K562 (cell line): ENCODE results near the gene SLC22A23. TPM values are rescaled to one million over a fixed set of nuclear protein-coding genes. Genes with fewer than 3 reads are reported as not detected.

ENCODE experiments used
- ATAC-seq: fragments of 200-7000 bp; cut with Tn5 transposase; 3 replicates; pipeline ENCODE4 v1.9.1; 2020; ENCODE audit warnings: moderate library complexity
- BruUV-seq: library from RNA; stranded (reverse); fragments of 400-500 nt; replicated peaks from 2 replicates; lab custom pipeline; 2021; lab: Mats Ljungman, UMichigan
- CTCF ChIA-PET: fragments of 300-600 bp; formaldehyde crosslinking; extraction: SDS; loops from one replicate; lab custom pipeline; 2021; ENCODE audit warnings: low intra/inter-chr PET ratio; lab: Yijun Ruan, JAX
- POLR2A ChIA-PET: fragments of 300-600, 350-650 bp; sonication (Branson Sonifier 250); formaldehyde crosslinking; extraction: SDS; loops from one replicate; lab custom pipeline; 2021; ENCODE audit warnings: antibody characterized with exemption, inconsistent platforms; lab: Yijun Ruan, JAX
- DNase-seq, 4 experiments: peaks; one replicate each; pipeline versions ENCODE4 v3.0.0 to v3.0.0-alpha.2; 2011 to 2018; ENCODE audit warnings: low spot score in 3 of 4, mixed read lengths in 3 of 4; ENCODE audit errors: extremely low read depth in 1 of 4
- FAIRE-seq: peaks from 2 replicates; lab custom pipeline; 2011; peaks lifted over from hg19 to GRCh38; lab: Jason Lieb, UNC
- H2AFZ ChIP-seq: 2 replicates; pipeline ENCODE4 v1.6.0; 2011; ENCODE audit warnings: low read depth, low read length, control low read depth, inconsistent platforms
- H3K27ac ChIP-seq: fragments of 200-600 bp; 3 replicates; pipeline ENCODE4 v1.8.0; 2011; ENCODE audit warnings: low read depth, mild to moderate bottlenecking, control low read depth, inconsistent platforms, low read length, moderate library complexity, mixed read lengths; ENCODE audit errors: extremely low read depth
- H3K27me3 ChIP-seq, 2 experiments: fragments of 300-600 bp in 1 of 2; 2 replicates in 1 of 2; 3 replicates in 1 of 2; pipeline versions ENCODE4 v1.6.0 to v1.8.0; 2011; ENCODE audit warnings: inconsistent platforms in 2 of 2, low read length in 2 of 2, mild to moderate bottlenecking in 1 of 2, mixed read lengths in 1 of 2, moderate library complexity in 1 of 2; ENCODE audit not compliant: control insufficient read depth in 2 of 2, insufficient read depth in 2 of 2
- H3K36me3 ChIP-seq: fragments of 300-600 bp; 3 replicates; pipeline ENCODE4 v1.8.0; 2011; ENCODE audit warnings: mild to moderate bottlenecking, low read length, inconsistent platforms; ENCODE audit not compliant: control insufficient read depth, insufficient read depth
- H3K4me1 ChIP-seq, 2 experiments: fragments of 200-600 bp in 1 of 2; replicated peaks in 1 of 2; 2 replicates in 1 of 2; 3 replicates in 1 of 2; pipeline versions ENCODE4 v1.5.1 to v1.8.0; 2011; ENCODE audit warnings: inconsistent platforms in 2 of 2, low read length in 2 of 2, mild to moderate bottlenecking in 1 of 2, mixed read lengths in 1 of 2, moderate library complexity in 1 of 2; ENCODE audit not compliant: control insufficient read depth in 2 of 2, insufficient read depth in 2 of 2
- H3K4me2 ChIP-seq: 2 replicates; pipeline ENCODE4 v1.6.1; 2011; ENCODE audit warnings: low read length, control low read depth, inconsistent platforms, mixed read lengths; ENCODE audit not compliant: insufficient read depth
- H3K4me3 ChIP-seq: fragments of 200-600 bp; sonication (generic), shearing (Covaris generic); 2 replicates; pipeline ENCODE4 v1.5.1; 2016; ENCODE audit warnings: control low read depth, inconsistent platforms
- H3K79me2 ChIP-seq: fragments of 200-600 bp; 3 replicates; pipeline ENCODE4 v1.8.0; 2011; ENCODE audit warnings: low read length, inconsistent platforms; ENCODE audit not compliant: control insufficient read depth, insufficient read depth
- H3K9ac ChIP-seq, 2 experiments: 2 replicates each; pipeline versions ENCODE4 v1.6.0 to v1.6.1; 2011; ENCODE audit warnings: low read depth in 2 of 2, low read length in 2 of 2, control low read depth in 1 of 2, inconsistent platforms in 1 of 2, mild to moderate bottlenecking in 1 of 2, mixed read lengths in 1 of 2; ENCODE audit not compliant: insufficient read depth in 1 of 2
- H3K9me1 ChIP-seq: one replicate; pipeline ENCODE4 v1.6.0; 2011; ENCODE audit warnings: inconsistent platforms, mild to moderate bottlenecking, low read length, moderate library complexity; ENCODE audit not compliant: control insufficient read depth, insufficient read depth
- H3K9me3 ChIP-seq: replicated peaks from 2 replicates; pipeline ENCODE4 v1.5.1; 2011; ENCODE audit warnings: low read depth, low read length, inconsistent platforms; ENCODE audit not compliant: control insufficient read depth, insufficient read depth
- H4K20me1 ChIP-seq: replicated peaks from 2 replicates; pipeline ENCODE4 v1.6.1; 2011; ENCODE audit warnings: low read length, inconsistent platforms, mixed read lengths; ENCODE audit not compliant: control insufficient read depth, insufficient read depth
- HMG20B ChIP-seq: fragments of 250-450 bp; sonication (Bioruptor Pico); IDR thresholded peaks from 2 replicates; pipeline ENCODE4 v1.5.0; 2021; ENCODE audit warnings: mild to moderate bottlenecking
- POLR2G ChIP-seq: fragments of 200-400 bp; formaldehyde crosslinking; IDR thresholded peaks from 2 replicates; pipeline ENCODE4 v1.6.1; 2017; ENCODE audit warnings: low read depth, mild to moderate bottlenecking, antibody characterized with exemption, low read length, moderate library complexity
- TAF1 ChIP-seq: IDR thresholded peaks from 2 replicates; pipeline ENCODE4 v1.6.1; 2011; ENCODE audit warnings: mild to moderate bottlenecking, low read length, moderate library complexity; ENCODE audit not compliant: insufficient read depth, control insufficient read depth, severe bottlenecking; ENCODE audit errors: extremely low read depth
- TBL1XR1 ChIP-seq, 2 experiments: IDR thresholded peaks; 2 replicates each; pipeline ENCODE4 v1.6.1; 2012; ENCODE audit warnings: improper control_type of control experiment in 2 of 2, low read length in 2 of 2, mild to moderate bottlenecking in 1 of 2
- ZNF134 ChIP-seq: fragments of 250-450 bp; sonication (Bioruptor Pico); conservative IDR thresholded peaks from 2 replicates; pipeline ENCODE4 v1.4.0; 2020
- ZNF217 ChIP-seq: sonication (generic); formaldehyde crosslinking; IDR thresholded peaks from 2 replicates; pipeline ENCODE4 v1.8.0; 2022; ENCODE audit warnings: mild to moderate bottlenecking, missing genetic modification reagents
- ZNF347 ChIP-seq: fragments of 450-650 bp; formaldehyde crosslinking; IDR thresholded peaks from 2 replicates; pipeline ENCODE4 v1.4.0; 2020; ENCODE audit warnings: low read depth, mild to moderate bottlenecking, moderate library complexity
- ZNF407 ChIP-seq: fragments of 450-650 bp; IDR thresholded peaks from 2 replicates; pipeline ENCODE4 v1.6.1; 2016; ENCODE audit warnings: low read depth
- ZZZ3 ChIP-seq: fragments of 450-650 bp; IDR thresholded peaks from 2 replicates; pipeline ENCODE4 v1.6.1; 2016; ENCODE audit warnings: antibody characterized with exemption, mild to moderate bottlenecking, moderate library complexity
- WGBS: fragments of 100-300 bp; shearing (Covaris generic); methylation state at CpG from one replicate; pipeline ENCODE4 v1.1.6; 2016; ENCODE audit warnings: low coverage, mixed read lengths; ENCODE audit not compliant: insufficient coverage; ENCODE audit errors: missing lambda C conversion rate; 5-methylcytosine and 5-hydroxymethylcytosine counted together
- in situ Hi-C: fragments of 300-500 bp; cut with MboI; formaldehyde crosslinking; loops from 4 replicates; pipeline ENCODE4 v1.15.0; 2018; ENCODE audit warnings: inconsistent platforms, mixed read lengths
- intact Hi-C: fragments of 100-400 bp; cut with micrococcal nuclease; formaldehyde crosslinking; loops from 2 replicates; pipeline ENCODE4 v1.14.2; 2022
- polyA plus RNA-seq, 8 experiments: library from polyadenylated mRNA; depleted of rRNA in 4 of 8; stranded (reverse) in 5 of 8; unstranded in 3 of 8; fragments of >200 nt; fragmentation: Nextera tagmentation in 2 of 8; fragmentation: Illumina TruSeq in 1 of 8; extraction: Ambion mirVana in 2 of 8; extraction: Trizol in 1 of 8; gene quantifications; 2 replicates each; pipeline versions ENCODE4 v1.2.1 to v1.2.3, GENCODE V29; 2011 to 2014; ENCODE audit warnings: inconsistent platforms in 1 of 8, missing spikeins in 1 of 8
- total RNA-seq, 7 experiments: library from RNA; depleted of rRNA in 6 of 7; stranded (reverse); fragments of >200 nt in 6 of 7; fragmentation: Illumina TruSeq in 2 of 7; extraction: Trizol in 2 of 7; gene quantifications; 2 replicates each; pipeline versions ENCODE4 v1.2.1 to v1.2.3, GENCODE V29; 2011 to 2021; ENCODE audit warnings: low replicate concordance in 1 of 7
- TF ChIP-seq, protein P1 (sequence below): sonication (generic); formaldehyde crosslinking; IDR thresholded peaks from 2 replicates; pipeline ENCODE4 v1.8.1; 2022; ENCODE audit warnings: missing genetic modification reagents
- TF ChIP-seq, protein P2 (sequence below): fragments of 250-450 bp; sonication (Bioruptor Pico); IDR thresholded peaks from 2 replicates; pipeline ENCODE4 v1.5.0; 2020; ENCODE audit warnings: mild to moderate bottlenecking

Gene SLC22A23
- total and polyA plus RNA-seq, 9 of the 15 experiments (the other 6 are each of a cell fraction or from before 2014, with no cell fraction given) = 0.30 to 8.7 (median 2.5) TPM

DNA sequence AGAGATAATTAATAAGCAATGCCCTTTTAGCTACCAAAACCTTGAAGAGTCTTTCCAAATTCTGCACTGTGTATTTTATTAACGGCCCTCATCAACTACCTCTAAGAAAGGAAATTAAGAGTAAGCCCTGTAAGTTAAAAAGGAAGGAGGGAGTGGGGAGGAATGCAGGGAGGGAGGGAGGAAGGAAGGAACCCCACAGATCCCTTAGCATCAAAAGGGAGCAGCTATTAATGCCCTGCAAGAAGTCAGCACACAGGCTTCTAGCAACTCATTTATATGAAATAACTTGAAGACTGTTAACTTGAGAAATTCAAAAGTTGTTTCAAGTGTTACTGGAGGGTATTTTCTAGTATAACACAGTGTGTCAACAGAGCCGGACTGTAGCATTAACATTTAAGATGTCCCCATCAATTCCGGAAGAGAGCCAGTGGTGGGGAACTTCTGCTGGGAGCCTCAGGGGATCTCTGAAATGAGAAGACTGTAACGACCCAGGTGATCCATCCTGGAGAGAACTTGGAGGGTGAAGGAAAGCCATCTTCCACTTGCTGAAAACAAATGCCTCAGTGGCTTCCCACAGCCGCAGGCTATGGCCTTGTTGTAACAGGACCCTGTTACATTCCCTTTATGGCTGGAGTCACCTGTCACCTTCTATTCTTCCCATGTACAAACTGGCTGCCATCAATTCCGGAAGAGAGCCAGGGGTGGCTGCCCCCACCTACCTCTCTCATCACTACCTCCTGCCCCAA is 33.2 kb downstream of the SLC22A23 start:
- CTCF ChIA-PET = no interaction called here
- Histone ChIP-seq H3K9ac (no peak overlapping the region), H3K9me1 (no peaks in the 10 kb centered on the region), H3K4me1 (peaks cover 15 to 37% of the 10 kb centered on the region in 2 experiments), H3K27ac (no peak overlapping the region), H3K4me3 (no peak overlapping the region), H3K9me3 (no peaks in the 10 kb centered on the region), H3K4me2 (no peak overlapping the region), H3K79me2 (no peaks in the 10 kb centered on the region), H2AFZ (no peak overlapping the region), H3K36me3 (no peaks in the 10 kb centered on the region), H4K20me1 (no peaks in the 10 kb centered on the region), H3K27me3 (no peaks in the 10 kb centered on the region)
- FAIRE-seq (no peak), DNase-seq (no peak), ATAC-seq (no peak)
- intact Hi-C loops (no loop called here), in situ Hi-C loops (no loop called here)
- POLR2A ChIA-PET = interaction anchor here (0.5 to 2.7 kb wide), 2 partner anchors 9 to 1263 kb away, joined by 3 to 18 read pairs; no protein-coding TSS in a partner anchor
- BruUV-seq = no TSS peak
- 74% methylated on average over 6 of the region's 6 CpGs for WGBS
- no peak for TF ChIP-seq HMG20B
- TF ChIP-seq POLR2G = no peak
- TF ChIP-seq ZNF217 (CRISPR knock-in tag) = no peak
- TF ChIP-seq TBL1XR1 (IDR thresholded peaks at IDR 0.05; ENCODE audit: low read length in 2 of 2) = no peak
- TF ChIP-seq ZZZ3 = no peak
- no peak for TF ChIP-seq ZNF407
- TF ChIP-seq, protein P1, sequence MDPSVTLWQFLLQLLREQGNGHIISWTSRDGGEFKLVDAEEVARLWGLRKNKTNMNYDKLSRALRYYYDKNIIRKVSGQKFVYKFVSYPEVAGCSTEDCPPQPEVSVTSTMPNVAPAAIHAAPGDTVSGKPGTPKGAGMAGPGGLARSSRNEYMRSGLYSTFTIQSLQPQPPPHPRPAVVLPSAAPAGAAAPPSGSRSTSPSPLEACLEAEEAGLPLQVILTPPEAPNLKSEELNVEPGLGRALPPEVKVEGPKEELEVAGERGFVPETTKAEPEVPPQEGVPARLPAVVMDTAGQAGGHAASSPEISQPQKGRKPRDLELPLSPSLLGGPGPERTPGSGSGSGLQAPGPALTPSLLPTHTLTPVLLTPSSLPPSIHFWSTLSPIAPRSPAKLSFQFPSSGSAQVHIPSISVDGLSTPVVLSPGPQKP (CRISPR knock-in tag) = no peak
- TF ChIP-seq, protein P2, sequence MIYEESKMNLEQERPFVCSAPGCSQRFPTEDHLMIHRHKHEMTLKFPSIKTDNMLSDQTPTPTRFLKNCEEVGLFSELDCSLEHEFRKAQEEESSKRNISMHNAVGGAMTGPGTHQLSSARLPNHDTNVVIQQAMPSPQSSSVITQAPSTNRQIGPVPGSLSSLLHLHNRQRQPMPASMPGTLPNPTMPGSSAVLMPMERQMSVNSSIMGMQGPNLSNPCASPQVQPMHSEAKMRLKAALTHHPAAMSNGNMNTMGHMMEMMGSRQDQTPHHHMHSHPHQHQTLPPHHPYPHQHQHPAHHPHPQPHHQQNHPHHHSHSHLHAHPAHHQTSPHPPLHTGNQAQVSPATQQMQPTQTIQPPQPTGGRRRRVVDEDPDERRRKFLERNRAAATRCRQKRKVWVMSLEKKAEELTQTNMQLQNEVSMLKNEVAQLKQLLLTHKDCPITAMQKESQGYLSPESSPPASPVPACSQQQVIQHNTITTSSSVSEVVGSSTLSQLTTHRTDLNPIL = no peak
- TF ChIP-seq TAF1 = no peak
- TF ChIP-seq ZNF347 (CRISPR knock-in tag) = no peak
- no peak for TF ChIP-seq ZNF134 (CRISPR knock-in tag)
